HG02852 (cell line): ENCODE measurements around the gene THAP4.
"Not testable (repeated sequence)": the region's sequence is repeated elsewhere in the genome, so short reads cannot be mapped to it uniquely, and the experiment has no call there.

Experiments used
- ATAC-seq: cut with Tn5 transposase; IDR thresholded peaks from one replicate; pipeline ENCODE4 v1.9.1; 2021; ENCODE audit warnings: mild to moderate bottlenecking, moderate library complexity; ENCODE audit not compliant: unreplicated experiment

The THAP4 gene

DNA sequence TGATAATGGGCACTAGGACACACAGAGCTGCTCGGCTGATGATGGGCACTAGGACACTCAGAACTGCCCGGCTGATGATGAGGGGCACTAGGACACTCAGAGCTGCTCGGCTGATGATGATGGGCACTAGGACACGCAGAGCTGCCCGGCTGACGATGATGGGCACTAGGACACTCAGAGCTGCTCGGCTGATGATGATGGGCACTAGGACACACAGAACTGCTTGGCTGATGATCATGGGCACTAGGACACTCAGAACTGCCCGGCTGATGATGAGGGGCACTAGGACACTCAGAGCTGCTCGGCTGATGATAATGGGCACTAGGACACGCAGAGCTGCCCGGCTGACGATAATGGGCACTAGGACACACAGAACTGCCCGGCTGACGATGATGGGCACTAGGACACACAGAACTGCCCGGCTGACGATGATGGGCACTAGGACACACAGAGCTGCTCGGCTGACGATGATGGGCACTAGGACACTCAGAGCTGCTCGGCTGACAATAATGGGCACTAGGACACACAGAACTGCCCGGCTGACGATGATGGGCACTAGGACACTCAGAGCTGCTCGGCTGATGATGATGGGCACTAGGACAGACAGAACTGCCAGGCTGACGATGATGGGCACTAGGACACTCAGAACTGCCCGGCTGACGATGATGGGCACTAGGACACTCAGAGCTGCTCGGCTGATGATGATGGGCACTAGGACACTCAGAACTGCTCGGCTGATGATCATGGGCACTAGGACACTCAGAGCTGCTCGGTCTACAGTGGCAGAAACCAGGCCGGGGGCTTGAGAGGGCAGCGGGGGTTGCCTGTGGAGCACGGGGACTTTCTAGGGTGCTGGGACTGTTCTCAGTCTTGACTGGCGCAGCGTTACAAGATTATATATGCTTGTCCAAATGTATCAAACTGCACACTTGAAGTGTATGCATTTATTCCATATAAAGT is 46.2 kb downstream of the THAP4 start:
- not testable (repeated sequence) for ATAC-seq

DNA sequence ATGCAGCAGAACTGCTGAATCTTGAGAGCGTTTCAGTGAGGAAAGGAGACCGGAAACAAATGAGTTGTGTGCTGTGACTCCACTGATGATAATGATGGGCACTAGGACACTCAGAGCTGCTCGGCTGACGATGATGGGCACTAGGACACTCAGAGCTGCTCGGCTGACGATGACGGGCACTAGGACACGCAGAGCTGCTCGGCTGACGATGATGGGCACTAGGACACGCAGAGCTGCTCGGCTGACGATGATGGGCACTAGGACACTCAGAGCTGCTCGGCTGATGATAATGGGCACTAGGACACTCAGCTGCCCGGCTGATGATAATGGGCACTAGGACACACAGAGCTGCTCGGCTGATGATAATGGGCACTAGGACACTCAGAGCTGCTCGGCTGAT is 47.1 kb downstream of the THAP4 start:
- not testable (repeated sequence) for ATAC-seq

DNA sequence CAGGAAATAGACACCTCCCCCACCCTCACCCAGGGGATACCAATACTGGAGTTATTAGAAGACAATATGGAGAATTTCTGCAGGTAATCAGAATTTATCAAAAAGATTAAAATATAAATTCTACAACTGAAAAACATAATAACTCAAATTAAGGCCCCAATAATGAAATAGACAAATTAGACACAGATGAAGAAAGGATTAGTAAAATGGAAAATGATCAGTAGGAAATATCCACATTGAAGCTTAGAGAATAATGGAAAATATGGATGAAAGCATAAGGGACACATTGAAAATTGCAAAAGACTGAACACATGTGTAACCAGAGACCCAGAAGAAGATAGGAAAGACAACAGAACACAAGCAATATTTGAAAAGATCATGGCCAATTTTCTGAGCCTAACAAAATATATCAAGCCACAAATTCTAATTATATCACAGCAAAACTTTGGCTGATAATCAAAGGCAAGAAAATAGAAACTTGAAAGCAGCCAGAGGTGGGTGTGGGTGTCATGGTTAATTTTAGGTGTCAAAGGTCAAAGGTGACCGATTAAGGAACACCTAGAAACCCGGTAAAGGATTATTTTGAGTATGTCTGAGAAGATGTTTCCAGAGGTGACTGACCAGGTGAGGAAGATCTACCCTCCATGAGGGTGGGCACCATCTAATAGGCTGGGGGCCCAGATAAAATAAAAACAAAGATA is 50.2 kb downstream of the THAP4 start:
- ATAC-seq = no peak

DNA sequence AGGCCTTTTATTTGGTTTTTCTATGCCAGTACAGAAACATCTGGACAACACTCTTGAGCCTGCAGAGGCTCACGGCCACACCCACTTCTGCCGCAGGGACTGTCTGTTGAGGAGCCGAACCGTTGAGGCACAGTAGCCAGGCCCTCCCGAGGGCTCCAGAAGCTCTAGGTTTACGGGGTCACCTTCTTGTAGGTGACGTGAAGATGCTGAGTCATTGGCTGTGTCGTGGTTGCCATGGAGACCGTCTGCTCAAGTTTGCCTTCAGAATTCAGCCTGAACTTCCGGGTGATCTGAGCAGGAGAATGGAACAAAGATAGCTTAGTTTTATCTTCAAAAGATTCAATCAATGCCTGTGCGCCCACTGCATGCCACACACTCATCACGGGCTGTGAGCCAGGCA is 52.5 kb downstream of the THAP4 start:
- no peak for ATAC-seq

DNA sequence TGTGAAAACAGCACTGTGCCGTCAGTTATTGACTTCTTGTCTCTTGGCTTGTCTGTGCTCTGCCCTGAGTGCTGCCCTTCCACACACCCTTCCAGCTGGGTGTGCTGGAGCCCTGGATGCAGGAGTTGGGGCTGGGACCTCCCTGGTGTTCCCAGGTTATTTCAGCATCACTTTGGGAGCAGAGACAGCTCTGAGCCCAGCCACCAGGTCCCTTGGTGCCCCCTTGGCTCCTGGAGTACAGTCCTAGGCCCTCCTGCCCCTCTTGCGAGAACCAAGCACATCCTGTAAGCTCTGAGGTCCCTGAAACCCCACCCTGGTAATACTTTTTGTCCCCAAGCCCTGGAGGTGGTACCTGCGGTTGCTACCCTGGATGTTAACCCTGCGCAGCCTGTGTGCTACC is 54.2 kb downstream of the THAP4 start:
- ATAC-seq = no peak

DNA sequence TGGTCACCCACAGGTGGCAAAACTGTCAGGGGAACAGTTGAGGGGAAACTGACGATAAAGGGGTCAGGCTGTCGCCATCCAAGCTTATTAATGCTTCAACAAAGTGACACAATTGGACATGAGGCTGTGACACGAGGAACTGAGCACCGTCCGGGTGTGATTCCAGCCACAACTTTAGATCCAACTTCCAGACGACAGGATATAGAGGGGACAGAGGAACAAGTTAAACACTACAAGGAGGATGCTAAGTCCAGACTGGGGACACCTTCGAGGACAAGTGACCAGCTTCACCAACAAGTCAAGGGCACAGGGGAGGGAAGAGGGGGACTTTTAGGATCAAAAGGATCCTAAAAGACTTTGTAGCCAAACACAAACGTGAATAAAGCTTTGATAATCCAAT is 54.6 kb downstream of the THAP4 start:
- ATAC-seq = no peak

DNA sequence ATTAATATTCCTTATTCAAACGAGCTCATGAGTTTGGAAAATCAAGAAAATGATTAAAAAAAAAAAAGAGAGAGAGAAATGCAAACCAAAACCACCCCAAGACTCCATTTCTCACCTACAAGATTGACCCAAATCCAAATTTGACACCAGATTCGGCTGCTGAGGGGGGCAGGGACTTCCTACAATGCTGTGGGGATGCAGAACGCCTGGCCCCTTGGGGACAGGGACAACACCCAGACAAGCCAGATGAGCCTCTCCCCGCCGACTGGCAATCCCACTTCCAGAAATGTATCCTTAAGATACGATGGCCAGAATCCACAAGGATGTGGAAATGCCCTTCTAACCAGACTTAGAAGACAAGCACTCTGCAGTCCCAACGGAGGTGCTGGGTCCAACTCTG is 57.7 kb downstream of the THAP4 start:
- no peak for ATAC-seq

DNA sequence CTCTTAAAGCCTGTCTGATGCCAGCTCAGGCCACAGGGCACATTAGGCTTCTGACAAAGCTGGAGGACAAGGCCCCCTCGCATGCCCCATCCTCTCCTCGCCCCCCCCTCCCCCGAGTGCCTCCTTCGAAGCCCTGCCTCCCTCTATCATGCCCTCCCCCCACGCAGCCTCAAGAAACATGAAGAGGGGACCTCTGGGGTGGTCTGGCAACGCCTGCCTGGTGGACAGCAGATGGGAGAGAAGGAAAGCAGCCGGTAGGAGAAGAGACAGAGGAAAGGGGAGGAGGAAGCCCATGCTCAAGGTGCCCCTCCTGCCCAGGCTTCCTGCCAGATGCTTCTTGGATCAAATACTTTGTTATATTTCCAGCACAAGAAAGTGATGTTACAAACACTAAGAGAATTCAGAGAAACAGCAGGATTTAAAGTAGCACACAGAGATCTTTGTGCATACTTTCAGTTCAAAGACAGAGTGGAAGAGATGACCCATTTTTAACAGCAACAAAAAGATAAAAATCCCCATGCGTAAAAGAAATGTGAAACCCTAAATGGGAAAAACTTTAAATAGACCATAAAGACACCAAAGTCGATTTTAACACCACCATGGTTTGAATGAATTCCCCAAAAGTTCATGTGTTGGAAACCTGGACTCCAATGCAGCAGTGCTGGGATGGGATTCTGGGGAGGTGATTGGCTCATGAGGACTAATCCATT is 59.4 kb downstream of the THAP4 start:
- no peak for ATAC-seq

DNA sequence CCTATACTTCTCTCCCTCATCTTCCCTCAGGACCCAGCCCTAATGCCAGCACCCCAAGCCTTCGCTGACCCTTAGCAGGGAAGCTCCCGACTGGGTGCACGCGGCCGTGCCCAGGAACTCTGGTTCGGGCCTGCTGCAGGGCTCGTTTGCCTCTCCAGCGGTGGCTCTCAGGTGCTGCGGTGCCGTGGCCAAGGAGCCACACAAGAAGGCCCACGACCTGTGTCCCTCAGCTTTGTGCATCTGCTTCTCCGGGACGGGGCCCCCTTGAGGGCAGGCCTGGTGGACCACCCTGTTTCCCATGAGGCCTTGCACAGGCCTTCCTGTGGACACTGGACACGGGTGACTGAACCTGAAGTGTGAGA is 60.7 kb downstream of the THAP4 start:
- no peak for ATAC-seq

DNA sequence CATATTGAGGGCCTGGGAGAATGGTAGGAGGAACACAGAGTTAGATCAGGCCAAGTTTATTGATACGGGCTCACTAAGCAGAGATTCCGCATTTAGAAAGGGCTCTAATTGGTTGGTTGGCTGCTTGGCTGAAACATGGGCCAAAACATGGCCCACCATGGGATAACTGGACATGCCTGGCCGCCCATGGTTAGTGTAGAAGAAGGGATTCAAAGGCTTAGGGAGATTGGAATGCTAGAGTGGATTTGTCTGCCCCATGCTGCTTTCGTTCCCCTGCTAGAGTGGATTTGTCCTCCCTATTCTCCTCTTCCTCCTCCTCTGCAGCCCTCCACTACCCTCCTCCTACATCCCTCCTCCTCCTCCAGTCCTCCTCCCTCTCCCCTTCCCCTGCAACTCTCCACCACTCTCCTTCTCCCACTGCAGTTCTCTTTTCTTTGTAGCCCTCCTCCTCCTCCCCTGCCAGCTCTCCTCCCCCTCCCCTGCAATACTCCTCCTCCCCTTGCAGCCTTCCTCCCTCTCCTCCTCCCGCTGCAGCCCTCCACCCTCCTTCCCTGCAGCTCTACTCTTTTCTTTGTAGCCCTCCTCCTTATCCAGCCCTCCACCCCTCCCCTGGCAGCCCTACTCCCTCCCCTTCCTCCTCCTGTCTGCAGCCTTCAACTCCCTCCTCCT is 61.2 kb downstream of the THAP4 start:
- no peak for ATAC-seq

DNA sequence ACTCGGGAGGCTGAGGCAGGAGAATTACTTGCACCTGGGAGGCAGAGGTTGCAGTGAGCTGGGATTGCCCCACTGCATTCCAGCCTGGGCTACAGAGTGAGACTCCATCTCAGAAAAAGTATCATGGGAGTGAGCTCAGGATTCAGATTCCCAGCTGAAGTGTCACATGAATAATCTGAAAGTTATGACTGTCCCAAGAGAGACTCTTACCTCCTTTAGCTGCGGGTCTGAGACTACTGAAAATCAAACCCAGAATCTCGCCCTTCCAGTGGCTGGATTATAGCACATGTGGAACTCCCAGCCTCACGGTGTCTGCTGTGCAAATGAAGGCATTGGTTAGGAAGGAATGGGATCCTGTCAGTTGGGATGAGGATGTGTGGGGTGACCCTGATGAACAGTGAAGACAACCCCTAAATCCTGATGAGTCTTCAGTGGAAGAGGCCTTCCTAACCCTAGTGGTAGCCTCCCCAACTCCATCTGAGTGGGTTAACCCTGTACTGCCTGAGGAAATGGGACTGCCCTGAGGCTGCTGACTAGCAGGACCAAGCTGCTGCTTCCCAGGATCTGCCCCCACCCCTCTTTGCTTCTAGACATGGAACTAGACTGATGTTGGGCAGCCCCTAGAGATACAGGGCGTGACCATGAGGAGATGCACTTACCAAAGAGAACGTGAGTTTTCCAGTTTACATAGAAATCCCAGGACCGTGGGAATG is 61.9 kb downstream of the THAP4 start:
- ATAC-seq = no peak

DNA sequence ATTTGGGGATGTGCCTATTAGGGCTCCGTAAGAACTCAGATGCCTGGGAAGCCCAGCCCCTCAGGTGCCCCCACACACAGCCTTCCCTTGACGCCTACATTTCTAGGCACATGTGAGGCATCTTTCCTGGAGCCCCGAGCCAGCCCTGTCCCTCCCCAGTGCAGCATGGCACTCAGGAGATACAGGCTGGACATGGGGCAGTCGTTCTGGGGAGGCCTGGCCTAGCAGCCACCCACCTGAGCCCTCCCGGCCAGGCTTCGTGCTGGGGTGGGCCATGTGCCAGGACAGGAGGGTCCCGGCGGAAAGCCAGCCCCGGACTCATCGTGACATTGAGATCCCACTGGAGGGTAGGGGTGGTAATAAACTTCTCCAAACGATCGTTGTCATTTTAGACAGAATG is 63.2 kb downstream of the THAP4 start:
- no peak for ATAC-seq

DNA sequence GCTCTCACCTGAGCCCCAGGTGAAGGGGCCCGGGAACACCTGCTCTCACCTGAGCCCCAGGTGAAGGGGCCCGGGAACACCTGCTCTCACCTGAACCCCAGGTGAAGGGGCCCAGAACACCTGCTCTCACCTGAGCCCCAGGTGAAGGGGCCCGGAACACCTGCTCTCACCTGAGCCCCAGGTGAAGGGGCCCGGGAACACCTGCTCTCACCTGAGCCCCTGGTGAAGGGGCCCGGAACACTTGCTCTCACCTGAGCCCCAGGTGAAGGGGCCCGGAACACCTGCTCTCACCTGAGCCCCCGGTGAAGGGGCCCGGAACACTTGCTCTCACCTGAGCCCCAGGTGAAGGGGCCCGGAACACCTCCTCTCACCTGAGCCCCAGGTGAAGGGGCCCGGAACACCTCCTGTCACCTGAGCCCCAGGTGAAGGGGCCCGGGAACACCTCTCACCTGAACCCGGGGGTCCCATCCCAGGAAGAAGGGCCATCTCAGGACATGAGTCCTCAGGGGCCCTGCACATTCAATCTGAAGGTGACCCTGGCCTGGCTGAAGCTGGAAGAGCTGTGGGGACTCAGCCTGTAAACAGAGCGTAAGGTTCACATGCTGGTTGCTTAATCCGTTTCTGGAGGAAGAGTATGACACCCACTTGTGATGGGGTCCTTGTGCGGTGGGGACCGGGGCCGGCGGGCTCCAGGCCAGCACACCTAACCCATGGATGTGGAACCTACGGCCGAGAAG is 63.9 kb downstream of the THAP4 start:
- ATAC-seq = not testable (repeated sequence)

DNA sequence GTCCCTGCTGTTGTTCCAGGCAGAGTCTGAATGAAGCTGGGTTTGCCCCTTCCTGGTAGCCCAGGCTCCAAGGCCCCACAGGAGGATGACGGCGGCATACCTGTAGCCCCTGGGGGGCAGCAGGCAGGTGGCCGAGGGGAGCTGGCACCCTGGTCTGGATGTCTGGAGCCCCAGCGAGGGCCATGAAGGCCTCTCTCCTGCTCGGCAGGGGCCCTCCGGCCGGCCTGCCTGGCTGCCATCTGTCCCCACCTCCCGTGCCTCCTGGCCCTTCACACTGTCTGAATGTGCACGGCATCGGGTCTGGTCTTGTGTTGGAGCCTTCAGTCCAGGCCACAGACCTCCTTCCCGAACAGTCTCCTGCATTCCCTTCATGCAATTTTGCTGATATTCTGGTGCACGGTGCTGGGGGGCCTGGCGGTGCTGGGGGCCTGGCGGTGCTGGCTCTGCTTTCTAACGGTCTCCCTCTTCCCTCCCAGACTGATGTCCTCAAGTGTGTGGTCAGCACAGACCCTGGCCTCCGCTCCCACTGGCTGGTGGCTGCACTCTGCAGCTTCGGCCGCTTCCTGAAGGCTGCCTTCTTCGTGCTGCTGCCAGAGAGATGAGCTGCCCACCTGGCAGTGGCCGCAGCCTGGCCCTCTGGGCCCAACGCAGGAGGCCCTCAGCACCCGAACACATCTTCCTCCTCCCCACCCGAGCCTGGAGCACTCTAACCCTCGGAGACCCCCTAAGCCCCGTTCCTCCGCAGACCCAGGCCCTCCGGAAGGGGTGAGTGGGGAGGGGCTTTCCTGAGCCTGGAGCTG is 64.9 kb downstream of the THAP4 start:
- ATAC-seq = no peak

DNA sequence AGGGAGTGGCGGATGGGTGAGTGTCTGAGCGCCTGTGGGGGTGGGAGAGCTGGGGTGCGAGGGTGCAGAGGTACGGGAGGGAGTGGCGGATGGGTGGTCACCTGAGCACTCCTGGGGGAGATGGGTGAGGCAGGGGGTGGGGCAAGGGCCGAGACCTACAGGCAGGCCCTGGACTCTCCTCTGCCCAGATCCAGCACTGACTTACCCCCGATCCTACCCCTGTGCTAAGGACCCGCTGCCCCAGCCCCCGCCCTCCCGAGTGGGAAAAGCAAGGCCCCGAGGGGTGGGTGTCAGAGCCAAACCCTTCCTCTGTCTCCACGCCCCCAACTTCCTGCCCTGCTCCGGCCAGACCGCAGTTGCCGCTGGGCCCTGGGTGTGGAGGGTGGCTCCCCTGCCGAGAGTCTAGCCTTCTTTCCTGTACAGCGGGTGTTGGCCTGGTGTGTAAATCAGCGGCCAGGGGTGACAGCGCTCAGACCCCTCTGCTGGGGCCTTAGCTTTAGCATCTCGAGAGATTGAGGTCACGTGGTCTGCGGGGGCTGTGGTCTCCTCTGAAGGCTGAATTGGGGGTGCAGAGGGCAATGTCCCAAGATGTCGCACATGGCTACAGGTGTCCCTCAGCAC is 65.9 kb downstream of the THAP4 start:
- ATAC-seq = no peak

DNA sequence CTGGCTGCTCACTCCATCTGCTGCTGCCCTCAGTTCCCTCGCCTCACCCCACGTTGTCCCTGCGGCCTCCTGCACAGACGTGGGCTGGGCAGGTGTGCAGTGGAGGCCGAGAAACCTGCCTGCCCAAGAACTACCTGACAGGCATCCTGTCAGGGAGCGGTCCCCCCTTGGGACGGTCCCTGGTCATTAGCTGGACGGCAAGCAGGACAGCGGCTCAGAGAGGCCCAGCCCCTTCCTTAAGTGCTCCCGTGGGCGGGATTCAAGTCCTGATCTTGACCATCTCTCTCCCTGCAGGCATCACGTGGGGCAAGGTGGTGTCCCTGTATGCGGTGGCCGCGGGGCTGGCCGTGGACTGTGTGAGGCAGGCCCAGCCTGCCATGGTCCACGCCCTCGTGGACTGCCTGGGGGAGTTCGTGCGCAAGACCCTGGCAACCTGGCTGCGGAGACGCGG is 67.1 kb downstream of the THAP4 start:
- ATAC-seq = no peak

DNA sequence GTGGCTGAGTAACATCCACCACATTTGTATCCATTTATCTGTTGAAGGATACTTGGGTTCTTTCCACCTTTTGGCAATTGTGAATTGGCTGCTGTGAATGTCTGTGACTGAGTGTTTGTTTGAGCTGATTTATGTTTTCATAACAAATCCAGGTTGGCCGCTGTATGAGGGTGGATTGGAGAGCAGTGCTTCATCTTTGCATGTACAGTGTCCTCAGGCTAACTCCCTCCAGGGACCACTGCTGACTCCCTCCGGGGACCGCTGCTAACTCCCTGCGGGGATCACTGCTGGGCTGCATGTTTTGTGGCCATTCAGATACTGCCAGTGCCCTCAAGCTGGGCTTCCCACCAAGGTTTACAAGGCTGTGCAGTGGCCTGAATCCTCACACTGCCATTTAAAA is 68.2 kb downstream of the THAP4 start:
- no peak for ATAC-seq

DNA sequence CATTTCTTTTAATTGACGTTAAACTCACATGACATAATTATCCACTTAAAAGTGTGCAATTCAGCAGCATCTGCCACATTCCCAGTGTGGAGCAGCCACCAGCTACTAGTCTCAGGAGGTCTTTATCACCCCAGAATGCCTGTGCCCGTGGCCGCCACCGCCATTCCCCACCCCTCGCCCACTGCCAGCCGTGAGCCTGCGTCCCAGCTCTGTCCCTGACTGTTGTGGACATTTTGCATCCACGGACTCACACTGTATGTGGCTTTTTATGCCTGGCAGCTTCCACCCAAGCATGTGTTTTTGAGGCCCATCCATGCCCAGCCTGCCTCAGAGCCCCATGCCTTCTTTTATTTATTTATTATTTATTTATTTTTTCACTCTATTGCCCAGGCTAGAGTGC is 69.2 kb downstream of the THAP4 start:
- ATAC-seq = no peak
